Measurements from ENCODE around the gene ZMIZ2.
A peak's percentile ranks its signal among the peaks of the same experiment; 100 is the strongest.
"Not testable (repeated sequence)": the region's sequence is repeated elsewhere in the genome, so short reads cannot be mapped to it uniquely, and the experiment has no call there.

Gene ZMIZ2

DNA sequence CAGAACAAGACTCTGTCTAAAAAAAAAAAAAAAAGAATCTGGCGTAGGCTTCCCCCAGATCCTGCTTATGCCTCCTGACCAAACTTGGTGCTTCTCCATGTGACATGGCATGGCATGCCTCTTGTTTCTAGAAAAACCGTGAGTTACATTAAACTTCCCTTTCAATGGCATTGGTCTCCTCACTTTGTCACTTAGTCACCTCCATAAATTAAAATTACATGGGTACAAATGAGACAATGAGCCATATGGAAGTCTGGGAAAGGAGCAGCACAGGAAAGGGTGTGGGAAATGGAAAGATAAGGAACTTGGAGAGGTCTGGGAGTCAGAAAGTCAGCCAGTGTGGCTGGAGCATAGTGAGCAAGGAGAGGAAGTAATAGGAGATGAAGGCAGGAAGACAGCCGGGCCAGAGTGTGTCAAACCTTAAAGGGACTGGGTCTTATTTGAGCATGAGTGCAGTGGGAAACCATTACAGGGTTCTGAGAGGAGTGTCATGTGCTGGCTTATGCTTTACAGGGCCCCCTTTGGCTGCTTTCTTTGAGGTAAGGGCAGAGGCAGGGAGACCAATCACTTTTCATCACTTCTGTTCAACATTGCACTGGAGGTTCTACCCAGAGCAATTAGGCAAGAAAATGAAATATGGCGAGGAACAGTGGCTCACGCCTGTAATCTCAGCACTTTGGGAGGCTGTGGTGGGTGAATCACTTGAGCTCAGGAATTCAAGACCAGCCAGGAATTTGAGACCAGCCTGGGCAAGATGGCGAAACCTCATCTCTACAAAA, 21.3 kb upstream of the ZMIZ2 start:
- Histone ChIP-seq H3K9ac (ENCODE audit: low read length in 5 of 5) (no peak overlapping the region), H3K36me3 (ENCODE audit: control insufficient read depth in 5 of 5, insufficient read depth in 5 of 5, low read length in 5 of 5) (no peaks in the 10 kb centered on the region), H3K27me3 (ENCODE audit: control insufficient read depth in 5 of 5, insufficient read depth in 4 of 5, low read length in 5 of 5) (no peaks in the 10 kb centered on the region), H3K9me3 (ENCODE audit: control insufficient read depth in 5 of 5, low read length in 5 of 5) (no peaks in the 10 kb centered on the region), H3K4me1 (ENCODE audit: control insufficient read depth in 5 of 5, insufficient read depth in 5 of 5, low read length in 5 of 5) (peaks cover 2 to 16% (median 9%) of the 10 kb centered on the region in 5 donors), H3K27ac (ENCODE audit: low read depth, low read length) (no peak overlapping the region), H3K4me3 (ENCODE audit: low read depth in 1 of 5, low read length in 5 of 5) (no peak overlapping the region)

DNA sequence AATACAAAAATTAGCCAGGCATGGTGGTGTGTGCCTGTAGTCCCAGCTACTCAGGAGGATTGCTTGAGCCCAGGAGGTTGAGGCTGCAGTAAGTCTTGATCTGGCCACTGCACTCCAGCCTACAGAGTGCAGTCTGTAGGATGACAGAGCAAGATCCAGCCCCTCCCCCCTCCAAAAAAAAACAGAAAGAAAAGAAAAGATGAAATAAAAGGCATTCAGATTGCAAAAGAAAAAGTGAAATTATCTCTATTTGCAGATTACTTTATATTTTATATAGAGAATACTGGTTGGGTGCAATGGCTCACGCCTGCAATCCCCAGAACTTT, 20.7 kb upstream of the ZMIZ2 start:
- H3K36me3 ChIP-seq (ENCODE audit: control insufficient read depth in 5 of 5, insufficient read depth in 5 of 5, low read length in 5 of 5): no peaks in the 10 kb centered on the region
- peaks cover 2 to 16% (median 9%) of the 10 kb centered on the region in 5 donors for H3K4me1 ChIP-seq (ENCODE audit: control insufficient read depth in 5 of 5, insufficient read depth in 5 of 5, low read length in 5 of 5)
- no peaks in the 10 kb centered on the region for H3K9me3 ChIP-seq (ENCODE audit: control insufficient read depth in 5 of 5, low read length in 5 of 5)
- no peak overlapping the region for H3K9ac ChIP-seq (ENCODE audit: low read length in 5 of 5)
- H3K27me3 ChIP-seq (ENCODE audit: control insufficient read depth in 5 of 5, insufficient read depth in 4 of 5, low read length in 5 of 5): no peaks in the 10 kb centered on the region
- no peak overlapping the region for H3K4me3 ChIP-seq (ENCODE audit: low read depth in 1 of 5, low read length in 5 of 5)
- no peak overlapping the region for H3K27ac ChIP-seq (ENCODE audit: low read depth, low read length)

DNA sequence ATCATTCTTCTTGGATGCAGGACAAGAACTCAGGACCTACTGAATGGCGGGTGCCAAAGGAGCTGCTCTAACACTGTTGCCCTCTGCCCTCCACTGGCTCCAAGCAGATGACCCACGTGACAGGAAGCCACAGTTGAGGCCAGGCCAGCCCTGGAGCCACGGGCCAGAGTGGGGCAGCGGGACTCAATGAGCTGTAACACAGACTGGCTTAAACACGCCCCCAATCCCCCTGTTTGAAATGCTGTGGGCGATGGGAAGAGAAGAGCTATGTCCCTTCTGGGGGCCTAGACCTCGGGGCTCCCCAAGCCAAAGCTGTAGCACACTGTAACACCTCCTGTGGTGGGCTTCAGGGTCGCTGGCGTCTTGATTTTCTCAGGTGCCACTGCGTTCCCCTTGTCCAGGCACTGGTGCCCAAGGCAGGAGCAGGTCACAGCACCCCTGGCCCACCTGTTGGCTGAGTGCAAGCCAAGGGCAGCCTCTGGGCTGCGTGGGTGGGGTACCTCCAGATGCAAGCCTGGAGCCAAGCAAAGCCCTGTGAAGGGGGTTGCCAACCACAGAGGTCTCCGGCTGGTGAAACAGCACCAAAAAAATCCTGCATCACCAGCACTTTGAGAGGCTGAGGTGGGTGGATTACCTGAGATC, 18.6 kb upstream of the ZMIZ2 start:
- Histone ChIP-seq H3K27me3 (ENCODE audit: control insufficient read depth in 5 of 5, insufficient read depth in 4 of 5, low read length in 5 of 5) (no peaks in the 10 kb centered on the region), H3K9me3 (ENCODE audit: control insufficient read depth in 5 of 5, low read length in 5 of 5) (no peaks in the 10 kb centered on the region), H3K36me3 (ENCODE audit: control insufficient read depth in 5 of 5, insufficient read depth in 5 of 5, low read length in 5 of 5) (no peaks in the 10 kb centered on the region), H3K4me3 (ENCODE audit: low read depth in 1 of 5, low read length in 5 of 5) (peak overlapping the region in 1 of 5 donors; percentile 25), H3K4me1 (ENCODE audit: control insufficient read depth in 5 of 5, insufficient read depth in 5 of 5, low read length in 5 of 5) (peaks cover 2 to 16% (median 9%) of the 10 kb centered on the region in 5 donors), H3K27ac (ENCODE audit: low read depth, low read length) (no peak overlapping the region), H3K9ac (ENCODE audit: low read length in 5 of 5) (no peak overlapping the region)

DNA sequence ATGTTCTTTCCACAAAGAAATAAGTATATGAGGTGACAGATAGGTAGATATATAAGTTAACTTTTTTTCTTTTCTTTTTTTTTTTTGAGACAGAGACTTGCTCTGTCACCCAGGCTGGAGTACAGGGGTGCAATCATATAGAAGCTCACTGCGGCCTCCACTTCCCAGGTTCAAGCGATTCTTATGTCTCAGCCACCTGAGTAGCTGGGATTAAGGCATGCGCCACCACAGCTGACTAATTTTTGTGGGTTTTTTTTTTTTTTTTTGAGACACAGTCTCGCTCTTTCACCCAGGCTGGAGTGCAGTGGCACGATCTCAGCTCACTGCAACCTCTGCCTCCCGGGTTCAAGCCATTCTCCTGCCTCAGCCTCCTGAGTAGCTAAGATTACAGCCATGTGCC, 15.7 kb upstream of the ZMIZ2 start:
- not testable (repeated sequence) for H3K4me3 ChIP-seq (ENCODE audit: low read depth in 1 of 5, low read length in 5 of 5); H3K9ac ChIP-seq (ENCODE audit: low read length in 5 of 5); H3K27ac ChIP-seq (ENCODE audit: low read depth, low read length); H3K36me3 ChIP-seq (ENCODE audit: control insufficient read depth in 5 of 5, insufficient read depth in 5 of 5, low read length in 5 of 5); H3K27me3 ChIP-seq (ENCODE audit: control insufficient read depth in 5 of 5, insufficient read depth in 4 of 5, low read length in 5 of 5); H3K9me3 ChIP-seq (ENCODE audit: control insufficient read depth in 5 of 5, low read length in 5 of 5)
- H3K4me1 ChIP-seq (ENCODE audit: control insufficient read depth in 5 of 5, insufficient read depth in 5 of 5, low read length in 5 of 5): peaks cover 2 to 11% (median 9%) of the 10 kb centered on the region in 5 donors

DNA sequence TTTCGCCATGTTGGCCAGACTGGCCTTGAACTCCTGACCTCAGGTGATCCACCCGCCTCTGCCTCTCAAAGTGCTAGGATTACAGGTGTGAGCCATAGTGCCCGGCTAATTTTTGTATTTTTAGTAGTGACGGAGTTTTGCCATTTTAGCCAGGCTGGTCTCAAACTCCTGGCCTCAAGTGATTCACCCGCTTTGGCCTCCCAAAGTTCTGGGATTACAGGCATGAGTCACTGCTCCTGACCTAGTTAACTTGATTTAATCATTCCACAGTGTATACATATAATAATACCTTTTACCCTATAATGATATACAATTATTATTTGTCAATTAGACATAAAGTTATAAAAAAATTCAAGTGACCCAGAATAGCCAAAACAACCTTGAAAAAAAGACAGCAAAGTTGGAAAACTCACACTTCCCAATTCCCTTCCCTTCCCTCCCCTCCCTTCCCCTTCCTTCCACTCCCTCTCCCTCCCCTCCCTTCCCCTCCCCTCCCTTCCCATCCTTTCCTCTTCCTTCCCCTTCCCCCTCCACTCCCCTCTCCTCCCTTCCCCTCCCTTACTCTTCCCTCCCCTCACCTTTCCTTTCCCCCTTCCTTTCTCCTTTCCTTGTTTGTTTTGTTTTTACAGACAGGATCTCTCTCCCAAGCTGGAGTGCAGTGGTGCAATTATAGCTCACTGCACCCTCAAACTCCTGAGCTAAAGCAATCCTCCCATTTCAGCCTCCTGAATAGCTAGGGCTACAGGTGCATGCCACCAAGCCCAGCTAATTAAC, 14.8 kb upstream of the ZMIZ2 start:
- Histone ChIP-seq H3K27ac (ENCODE audit: low read depth, low read length) (no peak overlapping the region), H3K4me3 (ENCODE audit: low read depth in 1 of 5, low read length in 5 of 5) (no peak overlapping the region), H3K36me3 (ENCODE audit: control insufficient read depth in 5 of 5, insufficient read depth in 5 of 5, low read length in 5 of 5) (no peaks in the 10 kb centered on the region), H3K27me3 (ENCODE audit: control insufficient read depth in 5 of 5, insufficient read depth in 4 of 5, low read length in 5 of 5) (no peaks in the 10 kb centered on the region), H3K4me1 (ENCODE audit: control insufficient read depth in 5 of 5, insufficient read depth in 5 of 5, low read length in 5 of 5) (peaks cover 2 to 11% (median 9%) of the 10 kb centered on the region in 5 donors), H3K9ac (ENCODE audit: low read length in 5 of 5) (no peak overlapping the region), H3K9me3 (ENCODE audit: control insufficient read depth in 5 of 5, low read length in 5 of 5) (no peaks in the 10 kb centered on the region)

DNA sequence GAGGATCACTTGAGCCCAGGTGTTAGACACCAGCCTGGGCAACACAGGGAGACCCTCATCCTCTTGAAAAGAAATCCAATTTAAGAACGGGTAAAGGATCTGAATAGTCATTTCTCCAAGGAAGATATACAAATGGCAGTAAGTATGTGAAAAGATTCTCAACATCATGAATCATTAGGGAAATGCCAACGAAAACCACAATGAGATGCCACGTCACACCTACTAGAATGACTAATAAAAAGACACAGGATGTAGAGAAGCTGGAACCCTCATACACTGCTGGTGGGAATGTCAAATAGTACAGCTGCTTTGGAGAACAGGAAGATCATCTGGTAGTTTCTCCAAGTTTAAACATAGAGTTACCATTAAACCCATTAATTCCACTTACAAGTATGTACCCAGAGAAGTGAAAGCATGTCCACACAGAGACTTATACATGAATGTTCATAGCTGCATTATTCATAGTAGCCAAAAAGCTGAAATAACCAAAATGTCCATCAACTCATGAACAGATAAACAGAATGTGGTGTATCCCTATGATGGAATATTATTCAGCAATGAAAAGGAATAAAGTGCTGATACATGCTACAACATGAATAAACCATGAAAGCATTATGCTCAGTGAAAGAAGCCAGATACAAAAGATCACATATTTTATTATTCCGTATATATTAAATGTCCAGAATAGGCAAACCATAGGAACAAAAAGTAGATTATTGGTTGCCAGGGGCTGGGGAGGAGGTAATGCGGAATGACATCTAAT, 13.1 kb upstream of the ZMIZ2 start:
- Histone ChIP-seq H3K4me1 (ENCODE audit: control insufficient read depth in 5 of 5, insufficient read depth in 5 of 5, low read length in 5 of 5) (no peaks in the 10 kb centered on the region), H3K4me3 (ENCODE audit: low read depth in 1 of 5, low read length in 5 of 5) (no peak overlapping the region), H3K9me3 (ENCODE audit: control insufficient read depth in 5 of 5, low read length in 5 of 5) (no peaks in the 10 kb centered on the region), H3K9ac (ENCODE audit: low read length in 5 of 5) (no peak overlapping the region), H3K27ac (ENCODE audit: low read depth, low read length) (no peak overlapping the region), H3K36me3 (ENCODE audit: control insufficient read depth in 5 of 5, insufficient read depth in 5 of 5, low read length in 5 of 5) (no peaks in the 10 kb centered on the region), H3K27me3 (ENCODE audit: control insufficient read depth in 5 of 5, insufficient read depth in 4 of 5, low read length in 5 of 5) (no peaks in the 10 kb centered on the region)

DNA sequence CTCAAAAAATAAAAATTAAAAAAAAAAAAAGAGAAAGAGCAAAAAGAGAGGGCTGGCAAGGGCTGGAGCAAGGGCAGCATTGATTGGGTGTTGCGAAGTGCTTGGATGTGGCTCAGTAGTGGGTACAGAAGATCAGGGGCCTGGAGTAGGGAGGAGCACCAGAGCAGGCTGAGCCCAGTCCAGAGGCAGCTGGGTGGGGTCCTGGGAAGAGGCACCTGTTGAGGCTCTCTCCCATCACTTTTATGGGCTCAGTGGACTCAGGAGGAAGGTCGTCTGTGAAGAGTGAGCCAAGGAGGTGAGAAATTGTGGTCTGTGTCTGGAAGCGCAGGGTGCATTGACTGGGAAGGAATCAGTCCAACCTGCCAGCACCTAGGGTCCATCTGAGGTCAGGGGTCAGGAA, 11.8 kb upstream of the ZMIZ2 start:
- Histone ChIP-seq H3K9ac (ENCODE audit: low read length in 5 of 5) (no peak overlapping the region), H3K36me3 (ENCODE audit: control insufficient read depth in 5 of 5, insufficient read depth in 5 of 5, low read length in 5 of 5) (no peaks in the 10 kb centered on the region), H3K9me3 (ENCODE audit: control insufficient read depth in 5 of 5, low read length in 5 of 5) (no peaks in the 10 kb centered on the region), H3K27ac (ENCODE audit: low read depth, low read length) (no peak overlapping the region), H3K4me3 (ENCODE audit: low read depth in 1 of 5, low read length in 5 of 5) (no peak overlapping the region), H3K27me3 (ENCODE audit: control insufficient read depth in 5 of 5, insufficient read depth in 4 of 5, low read length in 5 of 5) (no peaks in the 10 kb centered on the region), H3K4me1 (ENCODE audit: control insufficient read depth in 5 of 5, insufficient read depth in 5 of 5, low read length in 5 of 5) (no peaks in the 10 kb centered on the region)

DNA sequence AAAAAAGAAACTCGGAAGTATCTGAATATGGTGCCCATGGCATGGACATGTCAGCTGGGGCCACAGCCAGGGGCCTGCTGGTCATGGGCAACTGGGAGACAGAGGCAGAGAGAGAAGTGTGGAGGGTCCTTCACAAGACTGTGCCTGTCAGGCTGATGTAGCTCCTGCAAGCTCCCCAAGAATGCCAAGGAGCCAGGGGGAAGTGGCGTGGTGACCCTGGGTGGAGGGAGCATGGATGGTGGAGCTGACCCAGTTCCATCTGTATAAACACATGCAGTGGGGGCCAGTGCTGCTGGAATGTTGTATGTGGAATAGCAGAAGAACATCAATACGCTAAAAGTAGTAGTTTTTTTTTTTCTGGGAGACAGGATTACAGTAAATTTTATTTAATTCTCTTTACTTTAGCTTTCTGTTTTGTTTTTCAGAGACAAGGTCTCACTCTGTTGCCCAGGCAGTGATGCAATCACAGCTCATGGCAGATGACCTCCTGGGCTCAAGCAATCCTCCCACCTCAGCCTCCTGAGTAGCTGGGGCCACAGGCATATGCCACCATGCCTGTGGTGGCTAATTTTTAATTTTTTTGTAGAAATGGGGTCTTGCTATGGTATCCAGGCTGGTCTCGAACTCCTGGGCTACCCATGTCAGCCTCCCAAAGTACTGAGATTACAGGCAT, 10.5 kb upstream of the ZMIZ2 start:
- no peak overlapping the region for H3K4me3 ChIP-seq (ENCODE audit: low read depth in 1 of 5, low read length in 5 of 5)
- no peaks in the 10 kb centered on the region for H3K27me3 ChIP-seq (ENCODE audit: control insufficient read depth in 5 of 5, insufficient read depth in 4 of 5, low read length in 5 of 5)
- H3K36me3 ChIP-seq (ENCODE audit: control insufficient read depth in 5 of 5, insufficient read depth in 5 of 5, low read length in 5 of 5): no peaks in the 10 kb centered on the region
- H3K9ac ChIP-seq (ENCODE audit: low read length in 5 of 5): no peak overlapping the region
- H3K4me1 ChIP-seq (ENCODE audit: control insufficient read depth in 5 of 5, insufficient read depth in 5 of 5, low read length in 5 of 5): no peaks in the 10 kb centered on the region
- H3K27ac ChIP-seq (ENCODE audit: low read depth, low read length): no peak overlapping the region
- no peaks in the 10 kb centered on the region for H3K9me3 ChIP-seq (ENCODE audit: control insufficient read depth in 5 of 5, low read length in 5 of 5)

DNA sequence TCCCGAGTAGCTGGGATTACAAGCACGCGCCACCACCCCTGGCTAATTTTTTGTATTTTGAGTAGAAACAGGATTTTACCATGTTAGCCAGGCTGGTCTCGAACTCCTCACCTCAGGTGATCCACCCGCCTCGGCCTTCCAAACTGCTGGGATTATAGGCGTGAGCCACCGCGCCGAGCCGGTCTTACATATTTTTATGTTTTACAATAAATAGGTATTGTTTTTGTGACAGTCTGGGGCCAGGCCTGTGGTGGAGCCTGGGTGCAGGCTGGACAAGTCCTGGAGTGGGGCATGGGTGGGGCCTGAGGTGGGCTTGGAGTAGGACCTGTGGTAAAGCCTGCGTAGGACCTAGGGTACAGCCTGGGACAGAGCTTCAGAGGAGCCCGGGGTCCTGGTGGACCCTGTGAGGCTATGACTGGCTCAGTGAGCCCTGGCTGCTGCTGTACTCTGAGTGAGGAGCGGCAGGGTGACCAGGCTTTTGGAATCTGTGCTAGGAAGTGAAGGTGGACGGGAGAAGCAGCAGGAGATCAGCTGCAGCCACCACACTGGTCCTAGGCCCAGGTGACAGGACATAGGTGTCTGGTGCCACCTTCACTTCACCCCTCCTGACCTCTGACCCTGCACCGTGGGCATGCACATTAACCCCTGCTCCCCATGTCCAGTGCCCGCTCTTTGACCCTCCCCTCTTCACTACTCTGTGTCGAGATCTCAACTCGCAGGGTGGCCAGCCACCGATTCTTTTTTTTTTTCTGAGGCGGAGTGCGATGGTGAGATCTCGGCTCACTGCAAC, 9.6 kb upstream of the ZMIZ2 start:
- Histone ChIP-seq H3K4me1 (ENCODE audit: control insufficient read depth in 5 of 5, insufficient read depth in 5 of 5, low read length in 5 of 5) (no peaks in the 10 kb centered on the region), H3K27ac (ENCODE audit: low read depth, low read length) (no peak overlapping the region), H3K9me3 (ENCODE audit: control insufficient read depth in 5 of 5, low read length in 5 of 5) (no peaks in the 10 kb centered on the region), H3K4me3 (ENCODE audit: low read depth in 1 of 5, low read length in 5 of 5) (no peak overlapping the region), H3K27me3 (ENCODE audit: control insufficient read depth in 5 of 5, insufficient read depth in 4 of 5, low read length in 5 of 5) (no peaks in the 10 kb centered on the region), H3K36me3 (ENCODE audit: control insufficient read depth in 5 of 5, insufficient read depth in 5 of 5, low read length in 5 of 5) (no peaks in the 10 kb centered on the region), H3K9ac (ENCODE audit: low read length in 5 of 5) (no peak overlapping the region)
